IMR-90 (cell line): ENCODE results near the gene CHN1. TPM values are rescaled to one million over a fixed set of nuclear protein-coding genes. Genes with fewer than 3 reads are reported as not detected.

ENCODE experiments used
- ATAC-seq: fragments of 200-7000 bp; cut with Tn5 transposase; 2 replicates; pipeline ENCODE4 v1.9.1; 2020; ENCODE audit warnings: low read depth, mild to moderate bottlenecking, moderate library complexity
- BruUV-seq: library from RNA; stranded (reverse); fragments of 400-500 nt; replicated peaks from 2 replicates; lab custom pipeline; 2021; lab: Mats Ljungman, UMichigan
- CTCF ChIA-PET: fragments of 300-600 bp; formaldehyde crosslinking; extraction: SDS; loops from one replicate; lab custom pipeline; 2021; ENCODE audit warnings: antibody characterized with exemption; lab: Yijun Ruan, JAX
- POLR2A ChIA-PET: fragments of 300-600 bp; sonication (Branson Sonifier 250); formaldehyde crosslinking; loops from one replicate; lab custom pipeline; 2022; ENCODE audit warnings: antibody characterized with exemption; ENCODE audit not compliant: unreplicated experiment; lab: Charles Lee
- DNase-seq: peaks from one replicate; pipeline ENCODE4 v3.0.0; 2013
- H2AFZ ChIP-seq: replicated peaks from 2 replicates; pipeline ENCODE3; 2013; ENCODE audit warnings: low read length, mild to moderate bottlenecking; ENCODE audit not compliant: poor library complexity
- H2AK5ac ChIP-seq: 2 replicates; pipeline ENCODE4 v1.6.1; 2013; ENCODE audit warnings: low read depth, low read length, inconsistent platforms
- H2AK9ac ChIP-seq: replicated peaks from 2 replicates; pipeline ENCODE3; 2013; ENCODE audit warnings: mild to moderate bottlenecking, low read depth, low read length, moderate library complexity; ENCODE audit not compliant: poor library complexity
- H2BK120ac ChIP-seq: 2 replicates; pipeline ENCODE4 v1.6.1; 2013; ENCODE audit warnings: low read depth, low read length, inconsistent platforms
- H2BK15ac ChIP-seq: 3 replicates; pipeline ENCODE4 v1.6.1; 2013; ENCODE audit warnings: low read depth, low read length, inconsistent platforms
- H2BK20ac ChIP-seq: 2 replicates; pipeline ENCODE4 v1.6.1; 2013; ENCODE audit warnings: low read depth, mild to moderate bottlenecking, inconsistent platforms, low read length, moderate library complexity
- H2BK5ac ChIP-seq: 2 replicates; pipeline ENCODE4 v1.6.1; 2013; ENCODE audit warnings: mild to moderate bottlenecking, low read depth, low read length, inconsistent platforms; ENCODE audit not compliant: poor library complexity, severe bottlenecking
- H3K14ac ChIP-seq: replicated peaks from 2 replicates; pipeline ENCODE4 v1.6.1; 2013; ENCODE audit warnings: low read depth, low read length, inconsistent platforms
- H3K18ac ChIP-seq: 2 replicates; pipeline ENCODE4 v1.6.1; 2013; ENCODE audit warnings: low read depth, low read length, control low read depth
- H3K23ac ChIP-seq: 2 replicates; pipeline ENCODE4 v1.6.1; 2013; ENCODE audit warnings: low read depth, low read length, inconsistent platforms
- H3K27ac ChIP-seq: 2 replicates; pipeline ENCODE4 v1.5.1; 2013; ENCODE audit warnings: mild to moderate bottlenecking, control low read depth, low read length; ENCODE audit not compliant: insufficient read depth
- H3K27me3 ChIP-seq: 2 replicates; pipeline ENCODE4 v1.6.1; 2013; ENCODE audit warnings: low read length; ENCODE audit not compliant: control insufficient read depth, insufficient read depth
- H3K36me3 ChIP-seq: 2 replicates; pipeline ENCODE4 v1.6.1; 2013; ENCODE audit warnings: low read length, mixed read lengths; ENCODE audit not compliant: control insufficient read depth, insufficient read depth
- H3K4ac ChIP-seq: 2 replicates; pipeline ENCODE4 v1.6.1; 2013; ENCODE audit warnings: low read depth, low read length, inconsistent platforms
- H3K4me1 ChIP-seq: 2 replicates; pipeline ENCODE4 v1.6.1; 2013; ENCODE audit warnings: low read length, mixed read lengths; ENCODE audit not compliant: control insufficient read depth, insufficient read depth
- H3K4me2 ChIP-seq: 2 replicates; pipeline ENCODE4 v1.6.1; 2013; ENCODE audit warnings: low read depth, mild to moderate bottlenecking, control low read depth, low read length, moderate library complexity
- H3K4me3 ChIP-seq: 2 replicates; pipeline ENCODE4 v1.5.1; 2013; ENCODE audit warnings: low read depth, mild to moderate bottlenecking, control low read depth, low read length, moderate library complexity; ENCODE audit not compliant: insufficient read depth
- H3K56ac ChIP-seq: 2 replicates; pipeline ENCODE4 v1.6.1; 2013; ENCODE audit warnings: low read length, inconsistent platforms; ENCODE audit not compliant: insufficient read depth; ENCODE audit errors: extremely low read depth
- H3K79me1 ChIP-seq, 2 experiments: 2 replicates each; pipeline ENCODE4 v1.6.1; 2013; ENCODE audit warnings: low read length in 2 of 2, inconsistent platforms in 1 of 2, low read depth in 1 of 2
- H3K9ac ChIP-seq: 2 replicates; pipeline ENCODE4 v1.6.1; 2013; ENCODE audit warnings: low read depth, low read length, control low read depth
- H3K9me1 ChIP-seq: 2 replicates; pipeline ENCODE4 v1.6.1; 2013; ENCODE audit warnings: low read length, inconsistent platforms; ENCODE audit not compliant: insufficient read depth
- H3K9me3 ChIP-seq: 2 replicates; pipeline ENCODE4 v1.6.1; 2013; ENCODE audit warnings: low read length; ENCODE audit not compliant: control insufficient read depth, insufficient read depth
- H4K20me1 ChIP-seq: 2 replicates; pipeline ENCODE4 v1.6.1; 2013; ENCODE audit warnings: low read length, inconsistent platforms; ENCODE audit not compliant: insufficient read depth
- H4K5ac ChIP-seq: 2 replicates; pipeline ENCODE4 v1.6.1; 2013; ENCODE audit warnings: mild to moderate bottlenecking, low read depth, low read length, control low read depth
- H4K8ac ChIP-seq, 2 experiments: 2 replicates each; pipeline ENCODE4 v1.6.1; 2013; ENCODE audit warnings: low read depth in 2 of 2, low read length in 2 of 2, control low read depth in 1 of 2, inconsistent platforms in 1 of 2
- H4K91ac ChIP-seq: 2 replicates; pipeline ENCODE4 v1.6.1; 2013; ENCODE audit warnings: low read depth, low read length, inconsistent platforms; ENCODE audit not compliant: insufficient read depth
- MAZ ChIP-seq: IDR thresholded peaks from 2 replicates; pipeline ENCODE4 v1.6.1; 2012; ENCODE audit warnings: low read depth, mild to moderate bottlenecking, low read length, improper control_type of control experiment, moderate library complexity, borderline replicate concordance
- NFE2L2 ChIP-seq: fragments of 150-350 bp; IDR thresholded peaks from 2 replicates; pipeline ENCODE4 v1.6.1; 2016; ENCODE audit warnings: low read depth, mild to moderate bottlenecking, low read length
- RCOR1 ChIP-seq: IDR thresholded peaks from 2 replicates; pipeline ENCODE4 v1.6.1; 2012; ENCODE audit warnings: mild to moderate bottlenecking, low read length, improper control_type of control experiment; ENCODE audit not compliant: insufficient replicate concordance
- WGBS, 2 experiments: methylation state at CpG; one replicate each; pipeline versions ENCODE4 v1.1.5 to v1.1.7; 2013; ENCODE audit warnings: missing lambda C conversion rate in 2 of 2; ENCODE audit not compliant: insufficient read length in 1 of 2; ENCODE audit errors: extremely low coverage in 2 of 2; 5-methylcytosine and 5-hydroxymethylcytosine counted together
- dilution Hi-C: fragments of 300-500 bp; cut with HindIII; formaldehyde crosslinking; loops from one replicate; pipeline ENCODE4 v1.14.3; 2018; ENCODE audit warnings: low sequenced_read_pairs; ENCODE audit not compliant: unreplicated experiment
- in situ Hi-C: fragments of 300-500 bp; cut with MboI; formaldehyde crosslinking; loops from 3 replicates; pipeline ENCODE4 v1.14.3; 2019; ENCODE audit warnings: low sequenced_read_pairs, inconsistent platforms, mixed read lengths
- intact Hi-C: fragments of 100-400 bp; cut with micrococcal nuclease; formaldehyde crosslinking; loops from 2 replicates; pipeline ENCODE4 v1.10.0; 2022
- polyA plus RNA-seq, 3 experiments: library from polyadenylated mRNA; depleted of rRNA; stranded (reverse); fragments of >200 nt; gene quantifications; 2 replicates each; pipeline ENCODE4 v1.2.3, GENCODE V29; 2012; ENCODE audit warnings: low replicate concordance in 1 of 3
- total RNA-seq: library from RNA; depleted of rRNA; stranded (reverse); fragments of >200 nt; gene quantifications from 2 replicates; pipeline ENCODE4 v1.2.3, GENCODE V29; 2012
- TF ChIP-seq, protein P1 (sequence below): fragments of 150-350 bp; IDR thresholded peaks from 2 replicates; pipeline ENCODE4 v1.6.1; 2016; ENCODE audit warnings: low read depth, mild to moderate bottlenecking, low read length, moderate library complexity, borderline replicate concordance

Gene CHN1
- total and polyA plus RNA-seq, 2 of the 4 experiments (the other 2 are of a cell fraction): 58.4 to 66.9 TPM

DNA sequence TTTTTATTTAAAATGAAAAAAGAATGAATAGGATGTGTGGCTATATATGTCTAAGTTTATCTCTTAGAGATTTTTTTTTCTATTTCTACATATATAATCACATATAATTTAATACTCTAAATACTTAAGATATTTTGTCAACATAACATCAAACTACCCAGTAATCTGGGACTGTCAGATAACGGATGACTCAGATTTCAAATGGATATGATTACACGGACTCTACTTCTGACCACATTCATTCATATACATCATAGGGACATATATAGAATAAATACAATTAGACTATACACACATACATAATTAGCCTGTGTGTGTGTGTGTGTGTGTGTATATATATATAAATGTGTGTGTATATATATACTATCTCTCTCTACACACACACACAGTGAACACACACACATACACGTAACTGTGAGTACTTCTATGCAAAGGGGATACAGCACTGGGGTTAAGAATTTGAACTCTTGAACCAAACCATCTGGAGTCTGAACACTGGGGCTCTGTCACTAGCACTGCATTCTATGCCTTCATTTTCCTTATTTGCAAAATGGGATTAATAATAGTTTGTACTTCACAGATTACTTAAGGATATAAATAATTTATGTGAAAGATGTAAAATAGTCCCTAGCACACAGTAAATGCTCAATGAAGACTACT is 59.5 kb downstream of the CHN1 start:
- dilution Hi-C loops: no loop called here
- Histone ChIP-seq H4K91ac (no peak overlapping the region), H3K4ac (no peak overlapping the region), H2BK120ac (no peak overlapping the region), H2AK5ac (no peak overlapping the region), H4K5ac (no peak overlapping the region), H2BK20ac (no peak overlapping the region), H3K9me3 (no peaks in the 10 kb centered on the region), H2BK15ac (no peak overlapping the region), H4K8ac (0 out of 4 replicates have a peak overlapping the region, but pooled peaks of 1 of the 2 experiments have one; percentile 32), H3K9ac (no peak overlapping the region), H3K56ac (no peak overlapping the region), H3K4me3 (no peak overlapping the region), H3K27me3 (no peaks in the 10 kb centered on the region), H2AK9ac (no peak overlapping the region), H3K4me2 (no peak overlapping the region), H3K36me3 (no peaks in the 10 kb centered on the region), H3K14ac (peak overlapping the region; percentile 37; the same call in 1 of the 2 replicates), H2AFZ (no peak overlapping the region), H3K23ac (0 out of 2 replicates have a peak overlapping the region, but pooled peaks have one; percentile 63), H3K18ac (no peak overlapping the region), H4K20me1 (no peaks in the 10 kb centered on the region), H3K79me1 (no peaks in the 10 kb centered on the region), H3K27ac (no peak overlapping the region), H2BK5ac (no peak overlapping the region), H3K9me1 (no peaks in the 10 kb centered on the region), H3K4me1 (no peaks in the 10 kb centered on the region)
- POLR2A ChIA-PET: no interaction called here
- CTCF ChIA-PET: no interaction called here
- TF ChIP-seq NFE2L2 (no peak), RCOR1 (no peak), MAZ (no peak)
- TF ChIP-seq, protein P1, sequence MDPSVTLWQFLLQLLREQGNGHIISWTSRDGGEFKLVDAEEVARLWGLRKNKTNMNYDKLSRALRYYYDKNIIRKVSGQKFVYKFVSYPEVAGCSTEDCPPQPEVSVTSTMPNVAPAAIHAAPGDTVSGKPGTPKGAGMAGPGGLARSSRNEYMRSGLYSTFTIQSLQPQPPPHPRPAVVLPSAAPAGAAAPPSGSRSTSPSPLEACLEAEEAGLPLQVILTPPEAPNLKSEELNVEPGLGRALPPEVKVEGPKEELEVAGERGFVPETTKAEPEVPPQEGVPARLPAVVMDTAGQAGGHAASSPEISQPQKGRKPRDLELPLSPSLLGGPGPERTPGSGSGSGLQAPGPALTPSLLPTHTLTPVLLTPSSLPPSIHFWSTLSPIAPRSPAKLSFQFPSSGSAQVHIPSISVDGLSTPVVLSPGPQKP: no peak
- in situ Hi-C loops: no loop called here
- DNase-seq (peak; percentile 26), ATAC-seq (peak; percentile 44; the same call in 1 of the 2 replicates)
- no CpG with 5 or more reads among the region's 3 CpGs for WGBS, 2 experiments
- intact Hi-C loops: no loop called here
- BruUV-seq: no TSS peak
